Mesenchymal stem cell (in vitro differentiated cells and primary cell): ENCODE results near the gene PHKA2.
A peak's percentile ranks its signal among the peaks of the same experiment; 100 is the strongest.

Experiments
- DNase-seq: peaks from one replicate; pipeline ENCODE4 v3.0.0-alpha.2; 2013
- H2AFZ ChIP-seq: one replicate; pipeline ENCODE4 v1.6.1; 2013; ENCODE audit warnings: low read depth, mild to moderate bottlenecking, control low read depth, inconsistent platforms, low read length, moderate library complexity
- H2AK5ac ChIP-seq: 2 replicates; pipeline ENCODE4 v1.6.1; 2013; ENCODE audit warnings: low read length, moderate library complexity, mild to moderate bottlenecking, inconsistent platforms; ENCODE audit not compliant: severe bottlenecking
- H2BK120ac ChIP-seq: one replicate; pipeline ENCODE4 v1.6.1; 2013; ENCODE audit warnings: low read depth, mild to moderate bottlenecking, inconsistent platforms, low read length, moderate library complexity
- H2BK12ac ChIP-seq, 2 experiments: one replicate each; pipeline ENCODE4 v1.6.1; 2013; ENCODE audit warnings: inconsistent platforms in 2 of 2, low read length in 2 of 2, mild to moderate bottlenecking in 2 of 2, moderate library complexity in 2 of 2, control low read depth in 1 of 2
- H2BK15ac ChIP-seq: one replicate; pipeline ENCODE4 v1.6.1; 2013; ENCODE audit warnings: mild to moderate bottlenecking, low read depth, inconsistent platforms; ENCODE audit not compliant: poor library complexity, severe bottlenecking
- H2BK5ac ChIP-seq: 2 replicates; pipeline ENCODE4 v1.6.1; 2013; ENCODE audit warnings: low read depth, mild to moderate bottlenecking, low read length, control low read depth, inconsistent platforms; ENCODE audit not compliant: poor library complexity, severe bottlenecking
- H3K14ac ChIP-seq, 2 experiments: one replicate each; pipeline ENCODE4 v1.6.1; 2013; ENCODE audit warnings: inconsistent platforms in 2 of 2, low read length in 2 of 2, control low read depth in 1 of 2, mild to moderate bottlenecking in 1 of 2, moderate library complexity in 1 of 2
- H3K18ac ChIP-seq, 2 experiments: one replicate each; pipeline ENCODE4 v1.6.1; 2013; ENCODE audit warnings: inconsistent platforms in 2 of 2, low read length in 2 of 2, control low read depth in 1 of 2, low read depth in 1 of 2, mild to moderate bottlenecking in 1 of 2
- H3K23ac ChIP-seq, 2 experiments: one replicate each; pipeline ENCODE4 v1.6.1; 2013; ENCODE audit warnings: inconsistent platforms in 2 of 2, low read length in 2 of 2, mild to moderate bottlenecking in 2 of 2, moderate library complexity in 2 of 2, control low read depth in 1 of 2
- H3K27ac ChIP-seq: 2 replicates; pipeline ENCODE4 v1.5.1; 2013; ENCODE audit warnings: mild to moderate bottlenecking, moderate library complexity, low read length, control low read depth, inconsistent platforms; ENCODE audit not compliant: poor library complexity, severe bottlenecking
- H3K27me3 ChIP-seq, 2 experiments: 2 replicates each; pipeline versions ENCODE4 v1.6.1 to v1.7.0; 2013; ENCODE audit warnings: low read length in 2 of 2, mild to moderate bottlenecking in 2 of 2, moderate library complexity in 2 of 2, control low read depth in 1 of 2, inconsistent platforms in 1 of 2; ENCODE audit not compliant: control insufficient read depth in 1 of 2, insufficient read depth in 1 of 2
- H3K36me3 ChIP-seq, 2 experiments: 2 replicates each; pipeline versions ENCODE4 v1.6.1 to v1.7.0; 2013; ENCODE audit warnings: low read length in 2 of 2, control low read depth in 1 of 2, inconsistent platforms in 1 of 2, low read depth in 1 of 2, mild to moderate bottlenecking in 1 of 2; ENCODE audit not compliant: insufficient read depth in 2 of 2, control insufficient read depth in 1 of 2
- H3K4ac ChIP-seq, 2 experiments: one replicate each; pipeline ENCODE4 v1.6.1; 2013; ENCODE audit warnings: inconsistent platforms in 2 of 2, low read length in 2 of 2, mild to moderate bottlenecking in 2 of 2, moderate library complexity in 2 of 2, control low read depth in 1 of 2, low read depth in 1 of 2
- H3K4me1 ChIP-seq: 2 replicates; pipeline ENCODE4 v1.6.1; 2013; ENCODE audit warnings: low read depth, low read length, control low read depth; ENCODE audit not compliant: control insufficient read depth, insufficient read depth
- H3K4me2 ChIP-seq: 2 replicates; pipeline ENCODE4 v1.6.1; 2013; ENCODE audit warnings: low read length, mild to moderate bottlenecking, inconsistent platforms; ENCODE audit not compliant: poor library complexity, severe bottlenecking
- H3K4me3 ChIP-seq, 2 experiments: 2 replicates each; pipeline versions ENCODE4 v1.5.1 to v1.7.0; 2013; ENCODE audit warnings: low read length in 2 of 2, mild to moderate bottlenecking in 2 of 2, control low read depth in 1 of 2, low read depth in 1 of 2; ENCODE audit not compliant: insufficient read depth in 1 of 2
- H3K79me1 ChIP-seq: replicated peaks from 2 replicates; pipeline ENCODE4 v1.6.1; 2013; ENCODE audit warnings: mild to moderate bottlenecking, control low read depth, low read length, inconsistent platforms; ENCODE audit not compliant: poor library complexity, severe bottlenecking
- H3K9ac ChIP-seq: 2 replicates; pipeline ENCODE4 v1.7.0; 2013; ENCODE audit warnings: mild to moderate bottlenecking, low read length, moderate library complexity
- H3K9me3 ChIP-seq: 2 replicates; pipeline ENCODE4 v1.7.0; 2013; ENCODE audit warnings: mild to moderate bottlenecking, low read length; ENCODE audit not compliant: control insufficient read depth
- H4K8ac ChIP-seq: one replicate; pipeline ENCODE4 v1.6.1; 2013; ENCODE audit warnings: inconsistent platforms, mild to moderate bottlenecking, low read length, moderate library complexity
- H4K91ac ChIP-seq: one replicate; pipeline ENCODE4 v1.6.1; 2013; ENCODE audit warnings: mild to moderate bottlenecking, low read length, inconsistent platforms
- WGBS: methylation state at CpG from one replicate; pipeline ENCODE4 v1.1.7; 2013; ENCODE audit warnings: mixed read lengths; 5-methylcytosine and 5-hydroxymethylcytosine counted together

PHKA2 gene

GRCh38 chrX:18871970-18872369, 111.9 kb downstream of the PHKA2 start:
- Histone ChIP-seq H3K79me1 (no peaks in the 10 kb centered on the region), H3K9me3 (no peaks in the 10 kb centered on the region), H3K36me3 (no peaks in the 10 kb centered on the region), H2BK12ac (no peak overlapping the region), H2BK5ac (no peak overlapping the region), H3K14ac (no peak overlapping the region), H3K27me3 (peaks cover 0 to 52% of the 10 kb centered on the region in 2 experiments), H2BK15ac (no peak overlapping the region), H3K23ac (no peak overlapping the region), H3K4me3 (no peak overlapping the region), H2AFZ (no peak overlapping the region), H4K91ac (no peak overlapping the region), H3K9ac (no peak overlapping the region), H3K4me2 (no peak overlapping the region), H2BK120ac (no peak overlapping the region), H3K4ac (no peak overlapping the region), H2AK5ac (no peak overlapping the region), H4K8ac (no peak overlapping the region), H3K18ac (peak overlapping the region in 1 of 2 experiments; percentile 21), H3K27ac (no peak overlapping the region), H3K4me1 (peaks cover 10% of the 10 kb centered on the region)
- 87% methylated on average over 9 of the region's 12 CpGs for WGBS
- no peak for DNase-seq

GRCh38 chrX:18871161-18871890, 112.6 kb downstream of the PHKA2 start:
- Histone ChIP-seq H3K9me3 (no peaks in the 10 kb centered on the region), H2BK120ac (no peak overlapping the region), H3K79me1 (no peaks in the 10 kb centered on the region), H3K4me1 (peaks cover 10% of the 10 kb centered on the region), H2BK12ac (no peak overlapping the region), H3K4me3 (no peak overlapping the region), H3K27ac (no peak overlapping the region), H3K14ac (no peak overlapping the region), H3K9ac (no peak overlapping the region), H3K23ac (no peak overlapping the region), H3K4ac (no peak overlapping the region), H4K8ac (no peak overlapping the region), H2BK15ac (no peak overlapping the region), H3K36me3 (no peaks in the 10 kb centered on the region), H3K27me3 (peaks cover 0 to 52% of the 10 kb centered on the region in 2 experiments), H2BK5ac (no peak overlapping the region), H3K4me2 (no peak overlapping the region), H2AK5ac (no peak overlapping the region), H4K91ac (no peak overlapping the region), H2AFZ (no peak overlapping the region), H3K18ac (no peak overlapping the region)
- WGBS: 83% methylated on average over 5 of the region's 10 CpGs
- DNase-seq: no peak

- no peak overlapping the region for H2BK15ac ChIP-seq
- no peak overlapping the region for H2BK5ac ChIP-seq
- no peak overlapping the region for H3K27ac ChIP-seq
- no peak overlapping the region for H4K8ac ChIP-seq
- no peak overlapping the region for H3K4ac ChIP-seq
- no peak overlapping the region for H3K23ac ChIP-seq
- H3K18ac ChIP-seq: no peak overlapping the region
- no peak overlapping the region for H4K91ac ChIP-seq
- no peak overlapping the region for H2AFZ ChIP-seq
- no peak overlapping the region for H3K4me3 ChIP-seq
- peaks cover 0 to 25% of the 10 kb centered on the region in 2 experiments for H3K27me3 ChIP-seq
- no peak overlapping the region for H3K4me2 ChIP-seq
- H2BK120ac ChIP-seq: no peak overlapping the region
- no peaks in the 10 kb centered on the region for H3K36me3 ChIP-seq
- no peak overlapping the region for H2BK12ac ChIP-seq
- H3K79me1 ChIP-seq: no peaks in the 10 kb centered on the region
- no peak overlapping the region for H2AK5ac ChIP-seq
- H3K9me3 ChIP-seq: no peaks in the 10 kb centered on the region
- H3K4me1 ChIP-seq: no peaks in the 10 kb centered on the region
- DNase-seq: no peak
- H3K14ac ChIP-seq: no peak overlapping the region
- H3K9ac ChIP-seq: no peak overlapping the region
- WGBS: 90% methylated on average over 5 of the region's 15 CpGs
Measured at GRCh38 chrX:18864390-18864920, 119.5 kb downstream of the PHKA2 start.

GRCh38 chrX:18861511-18861910, 122.4 kb downstream of the PHKA2 start:
- H2BK120ac ChIP-seq: no peak overlapping the region
- no peak overlapping the region for H2BK5ac ChIP-seq
- no peak overlapping the region for H2BK15ac ChIP-seq
- H3K18ac ChIP-seq: no peak overlapping the region
- H3K79me1 ChIP-seq: no peaks in the 10 kb centered on the region
- H3K9me3 ChIP-seq: no peaks in the 10 kb centered on the region
- H4K8ac ChIP-seq: no peak overlapping the region
- peak; percentile 28 for DNase-seq
- H3K4me1 ChIP-seq: no peaks in the 10 kb centered on the region
- H3K9ac ChIP-seq: no peak overlapping the region
- no peak overlapping the region for H3K4me2 ChIP-seq
- no peak overlapping the region for H2BK12ac ChIP-seq
- no peak overlapping the region for H3K23ac ChIP-seq
- H2AFZ ChIP-seq: no peak overlapping the region
- no peak overlapping the region for H4K91ac ChIP-seq
- H3K27ac ChIP-seq: no peak overlapping the region
- no peak overlapping the region for H3K4ac ChIP-seq
- 25% methylated on average over 5 of the region's 5 CpGs for WGBS
- no peak overlapping the region for H3K4me3 ChIP-seq
- H3K14ac ChIP-seq: no peak overlapping the region
- H2AK5ac ChIP-seq: no peak overlapping the region
- H3K36me3 ChIP-seq: no peaks in the 10 kb centered on the region
- H3K27me3 ChIP-seq: peaks cover 0 to 13% of the 10 kb centered on the region in 2 experiments
